Lung (tissue), 12 donors: ENCODE data around the gene LENEP. TPM values are rescaled to one million over a fixed set of nuclear protein-coding genes. Genes with fewer than 3 reads are reported as not detected.

Experiments
- ATAC-seq: fragments of 200-7000 bp; cut with Tn5 transposase; one replicate; pipeline ENCODE4 v1.9.1; 2020; ENCODE audit warnings: moderate number of reproducible peaks; ENCODE audit not compliant: insufficient read depth, low FRiP score
- DNase-seq, 3 donors: peaks; one replicate each; pipeline ENCODE4 v3.0.0-alpha.2; 2013 to 2017
- H3K27ac ChIP-seq, 2 donors: one replicate each; pipeline ENCODE4 v1.5.1; 2013; ENCODE audit warnings: mild to moderate bottlenecking in 2 of 2, moderate library complexity in 2 of 2, control low read depth in 1 of 2, inconsistent platforms in 1 of 2, low read depth in 1 of 2, low read length in 1 of 2
- H3K27me3 ChIP-seq, 3 donors: one replicate each; pipeline ENCODE4 v1.5.1; 2013; ENCODE audit warnings: low read length in 2 of 3; ENCODE audit not compliant: control insufficient read depth in 3 of 3, insufficient read depth in 3 of 3
- H3K36me3 ChIP-seq, 4 donors: one replicate each; pipeline ENCODE4 v1.5.1; 2013; ENCODE audit warnings: low read length in 4 of 4, mild to moderate bottlenecking in 1 of 4, moderate library complexity in 1 of 4; ENCODE audit not compliant: control insufficient read depth in 4 of 4, insufficient read depth in 4 of 4
- H3K4me1 ChIP-seq, 5 donors: one replicate each; pipeline ENCODE4 v1.5.1; 2013; ENCODE audit warnings: low read length in 5 of 5, mild to moderate bottlenecking in 2 of 5, moderate library complexity in 1 of 5; ENCODE audit not compliant: control insufficient read depth in 5 of 5, insufficient read depth in 5 of 5
- H3K4me3 ChIP-seq: one replicate; pipeline ENCODE4 v1.5.1; 2013; ENCODE audit warnings: mild to moderate bottlenecking, control low read depth, moderate library complexity
- H3K9ac ChIP-seq, 2 donors: one replicate each; pipeline ENCODE4 v1.5.1; 2013; ENCODE audit warnings: low read length in 2 of 2, control low read depth in 1 of 2; ENCODE audit not compliant: insufficient read depth in 1 of 2
- H3K9me3 ChIP-seq, 4 donors: one replicate each; pipeline ENCODE4 v1.5.1; 2013; ENCODE audit warnings: low read length in 3 of 4, mild to moderate bottlenecking in 1 of 4, moderate library complexity in 1 of 4; ENCODE audit not compliant: control insufficient read depth in 4 of 4, insufficient read depth in 3 of 4
- CTCF ChIP-seq: IDR thresholded peaks from 2 replicates; pipeline ENCODE4 v1.5.1; 2012; ENCODE audit warnings: mild to moderate bottlenecking; ENCODE audit errors: control extremely low read depth, extremely low read depth
- WGBS, 2 donors: extraction: QIAGEN DNeasy Blood & Tissue Kit; methylation state at CpG; one replicate each; pipeline ENCODE4 v1.1.7; 2013; 5-methylcytosine and 5-hydroxymethylcytosine counted together
- polyA plus RNA-seq, 2 donors: library from polyadenylated mRNA; stranded (reverse); fragments of 200-250 nt; gene quantifications; one replicate each; pipeline ENCODE4 v1.2.1, GENCODE V29; 2013
- total RNA-seq, 2 donors: library from RNA; depleted of rRNA in 1 of 2; stranded (reverse); fragments of >200 nt in 1 of 2; gene quantifications; one replicate each; pipeline ENCODE4 v1.2.1, GENCODE V29; 2014 to 2021
- donor health status: control.
- donor health status: control.
- donor health status: Bipolar disorder and iron deficiency.
- donor health status: healthy.
- donor health status: DM: yes; HTN: yes; CAD: no.

Gene LENEP
- total and polyA plus RNA-seq, 4 donors = 0.31 to 0.89 TPM; not detected in 2

GRCh38 chr1:155017041-155017945, 23.9 kb downstream of the LENEP start:
- peaks cover 0 to 12% (median 4%) of the 10 kb centered on the region in 5 donors for H3K4me1 ChIP-seq
- H3K9me3 ChIP-seq = no peaks in the 10 kb centered on the region
- ATAC-seq (peak; percentile 91), DNase-seq (peak; percentile 84 to 91 (median 91))
- H3K9ac ChIP-seq = no peak overlapping the region
- peak; percentile 100 for TF ChIP-seq CTCF
- peaks cover 0 to 30% (median 0%) of the 10 kb centered on the region in 4 donors for H3K36me3 ChIP-seq
- WGBS, 2 donors = 3 to 5% methylated on average over 43 to 48 of the region's 49 CpGs
- no peaks in the 10 kb centered on the region for H3K27me3 ChIP-seq
- H3K27ac ChIP-seq = peak overlapping the region; percentile 74 to 79
- no peak overlapping the region for H3K4me3 ChIP-seq

GRCh38 chr1:155017946-155018316, 24.5 kb downstream of the LENEP start:
- 43 to 49% methylated on average over 6 of the region's 6 CpGs for WGBS, 2 donors
- DNase-seq (no peak), ATAC-seq (no peak)
- no peak overlapping the region for H3K4me3 ChIP-seq
- H3K9me3 ChIP-seq = no peaks in the 10 kb centered on the region
- H3K36me3 ChIP-seq = peaks cover 0 to 30% (median 0%) of the 10 kb centered on the region in 4 donors
- peaks cover 0 to 10% (median 4%) of the 10 kb centered on the region in 5 donors for H3K4me1 ChIP-seq
- no peak overlapping the region for H3K9ac ChIP-seq
- H3K27me3 ChIP-seq = no peaks in the 10 kb centered on the region
- peak overlapping the region in 1 of 2 donors; percentile 74 for H3K27ac ChIP-seq
- TF ChIP-seq CTCF = no peak

- H3K27ac ChIP-seq = peak overlapping the region in 1 of 2 donors; percentile 48
- no peaks in the 10 kb centered on the region for H3K9me3 ChIP-seq
- DNase-seq (no peak), ATAC-seq (no peak)
- H3K4me3 ChIP-seq = no peak overlapping the region
- WGBS, 2 donors = 84 to 91% methylated on average over 7 to 8 of the region's 8 CpGs
- peaks cover 0 to 29% (median 0%) of the 10 kb centered on the region in 4 donors for H3K36me3 ChIP-seq
- no peak overlapping the region for H3K9ac ChIP-seq
- no peak for TF ChIP-seq CTCF
- no peaks in the 10 kb centered on the region for H3K27me3 ChIP-seq
- H3K4me1 ChIP-seq = peaks cover 0 to 10% (median 4%) of the 10 kb centered on the region in 5 donors
These were observed 25.4 kb downstream of the LENEP start for GRCh38 chr1:155018617-155019348.
